ENCODE results near the gene UBE2E3. TPM values are rescaled to one million over a fixed set of nuclear protein-coding genes. Genes with fewer than 3 reads are reported as not detected.
A peak's percentile ranks its signal among the peaks of the same experiment; 100 is the strongest.
"Not testable (repeated sequence)": the region's sequence is repeated elsewhere in the genome, so short reads cannot be mapped to it uniquely, and the experiment has no call there.

Gene UBE2E3
- total RNA-seq, 2 experiments from 2014 or later: 37.0 to 69.6 TPM

DNA sequence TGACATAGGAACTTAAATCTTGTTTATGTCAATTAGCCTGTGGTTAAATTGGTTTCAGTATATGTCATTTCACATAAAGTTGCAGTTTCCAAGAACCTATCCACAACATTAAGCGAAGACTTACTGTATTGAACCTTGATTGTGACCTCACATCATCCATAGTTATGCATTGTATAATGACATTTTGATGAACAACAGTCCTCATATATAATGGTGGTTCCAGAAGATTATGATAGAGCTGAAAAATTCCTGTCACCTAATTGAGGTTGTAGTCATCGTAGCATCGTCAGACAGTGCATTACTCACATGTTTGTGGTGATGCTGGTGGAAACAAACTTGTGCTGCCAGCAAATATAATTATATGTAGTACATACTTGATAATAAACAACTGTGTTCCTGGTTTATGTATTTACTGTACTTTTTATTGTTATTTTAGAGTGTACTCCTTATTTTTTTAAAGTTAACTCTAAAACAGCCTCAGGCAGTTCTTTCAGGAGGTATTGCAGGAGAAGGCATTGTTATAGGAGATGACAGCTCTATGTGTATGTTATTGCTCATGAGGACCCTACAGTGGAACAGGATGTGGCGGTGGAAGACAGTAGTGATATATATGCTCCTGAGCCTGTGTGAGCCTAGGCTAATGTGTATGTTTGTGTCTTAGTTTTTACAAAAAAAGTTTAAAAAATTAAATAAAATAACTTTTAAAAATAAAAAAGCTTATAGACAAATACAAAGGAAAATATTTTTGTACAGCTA lies 56.6 kb downstream of the UBE2E3 start:
- no peak overlapping the region for H3K4me3 Mint-ChIP-seq
- peaks cover 7% of the 10 kb centered on the region for H3K36me3 Mint-ChIP-seq (ENCODE audit: low read depth)
- ChIA-PET POLR2A (no interaction called here), CTCF (interaction anchor here (1.1 to 2.3 kb wide), 4 partner anchors 12 to 56 kb away, joined by 3 to 6 read pairs (median 4); no protein-coding TSS in a partner anchor)
- intact Hi-C loops (cut with DNase I, micrococcal nuclease): loop anchor here (2.0 kb wide), 1 partner anchor 56 kb away; the partner anchor contains the start of gene UBE2E3 (in 2 of the 2)
- H3K27ac Mint-ChIP-seq: no peak overlapping the region
- peak; percentile 88 for ATAC-seq
- no peaks in the 10 kb centered on the region for H3K9me3 Mint-ChIP-seq (ENCODE audit: low read depth)
- peaks cover 22% of the 10 kb centered on the region for H3K4me1 Mint-ChIP-seq
- H3K27me3 Mint-ChIP-seq: no peaks in the 10 kb centered on the region
- DNase-seq: peak; percentile 40

DNA sequence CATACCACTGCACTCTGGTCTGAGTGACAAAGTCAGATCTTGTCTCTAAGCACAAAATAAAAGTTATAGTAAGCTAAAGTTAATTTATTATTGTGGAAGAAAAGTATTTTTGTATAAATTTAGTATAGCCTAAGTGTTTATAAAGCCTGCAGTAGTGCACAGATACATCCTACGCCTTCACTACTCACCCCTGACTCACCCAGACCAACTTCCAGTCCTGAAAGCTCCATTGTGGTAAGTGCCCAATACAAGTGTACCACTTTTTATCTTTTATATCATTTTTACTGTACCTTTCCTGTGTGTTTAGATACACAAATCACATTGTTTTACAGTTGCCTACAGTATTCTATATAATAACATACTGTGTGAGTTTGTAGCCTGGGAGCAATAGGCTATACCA lies 57.5 kb downstream of the UBE2E3 start:
- peaks cover 22% of the 10 kb centered on the region for H3K4me1 Mint-ChIP-seq
- peak; percentile 16 for DNase-seq
- H3K27ac Mint-ChIP-seq: no peak overlapping the region
- ChIA-PET CTCF (interaction anchor here (1.1 to 1.7 kb wide), 4 partner anchors 11 to 57 kb away, joined by 3 to 6 read pairs (median 3); no protein-coding TSS in a partner anchor), POLR2A (no interaction called here)
- intact Hi-C loops (cut with DNase I, micrococcal nuclease): loop anchor here (2.0 kb wide), 1 partner anchor 57 kb away; the partner anchor contains the start of gene UBE2E3 (in 2 of the 2)
- no peak overlapping the region for H3K4me3 Mint-ChIP-seq
- no peaks in the 10 kb centered on the region for H3K9me3 Mint-ChIP-seq (ENCODE audit: low read depth)
- ATAC-seq: peak; percentile 42
- H3K27me3 Mint-ChIP-seq: no peaks in the 10 kb centered on the region
- H3K36me3 Mint-ChIP-seq (ENCODE audit: low read depth): peaks cover 3% of the 10 kb centered on the region

DNA sequence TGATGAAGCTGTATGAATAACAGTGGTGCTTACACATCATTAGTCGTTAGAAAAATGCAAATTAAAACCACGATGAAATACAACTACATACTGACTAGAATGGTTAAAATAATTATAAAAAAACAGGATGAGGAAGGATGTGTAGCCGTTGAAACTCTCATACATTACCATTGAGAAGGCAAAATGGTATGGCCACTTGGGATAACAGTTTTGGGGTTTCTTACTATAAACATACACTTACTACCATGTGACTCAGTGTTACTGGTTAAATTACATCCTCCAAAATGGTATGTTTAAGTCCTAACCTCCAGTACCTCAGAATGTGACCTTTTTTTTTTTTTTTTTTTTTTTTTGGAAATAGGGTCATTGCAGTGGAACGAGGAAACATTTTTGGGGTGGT lies 58.4 kb downstream of the UBE2E3 start:
- ChIA-PET POLR2A (no interaction called here), CTCF (interaction anchor here (1.1 to 1.7 kb wide), 2 partner anchors 20 to 58 kb away, joined by 3 read pairs; no protein-coding TSS in a partner anchor)
- ATAC-seq: no peak

DNA sequence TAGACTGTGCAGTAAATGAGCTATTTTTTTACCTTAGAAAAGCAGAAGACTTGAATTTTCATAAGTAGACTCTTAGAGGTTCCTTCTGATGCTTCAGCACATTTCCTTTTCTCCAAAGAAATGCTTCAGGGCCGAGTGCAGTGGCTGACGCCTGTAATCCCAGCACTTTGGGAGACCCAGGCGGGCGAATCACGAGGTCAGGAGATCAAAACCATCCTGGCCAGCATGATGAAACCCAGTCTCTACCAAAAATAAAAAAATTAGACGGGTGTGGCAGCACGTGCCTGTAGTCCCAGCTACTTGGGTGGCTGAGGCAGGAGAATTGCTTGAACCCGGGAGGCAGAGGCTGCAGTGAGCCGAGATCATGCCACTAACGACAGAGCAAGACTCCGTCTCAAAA lies 60.4 kb downstream of the UBE2E3 start:
- intact Hi-C loops (cut with DNase I, micrococcal nuclease); ATAC-seq; H3K4me3 Mint-ChIP-seq; H3K27me3 Mint-ChIP-seq; H3K36me3 Mint-ChIP-seq (ENCODE audit: low read depth); H3K27ac Mint-ChIP-seq; DNase-seq; POLR2A ChIA-PET; H3K9me3 Mint-ChIP-seq (ENCODE audit: low read depth): not testable (repeated sequence)
- peaks cover 27% of the 10 kb centered on the region for H3K4me1 Mint-ChIP-seq
- CTCF ChIA-PET: interaction anchor here (1.1 kb wide), 1 partner anchor 9 kb away, joined by 3 read pairs; no protein-coding TSS in a partner anchor

More for the DNA sequence above, 58.4 kb downstream of the UBE2E3 start:
- Mint-ChIP-seq H3K27ac (no peak overlapping the region), H3K4me3 (no peak overlapping the region), H3K9me3 (ENCODE audit: low read depth) (no peaks in the 10 kb centered on the region), H3K4me1 (peaks cover 25% of the 10 kb centered on the region), H3K27me3 (no peaks in the 10 kb centered on the region), H3K36me3 (ENCODE audit: low read depth) (no peaks in the 10 kb centered on the region)
- intact Hi-C loops (cut with DNase I, micrococcal nuclease): no loop called here
- no peak for DNase-seq

DNA sequence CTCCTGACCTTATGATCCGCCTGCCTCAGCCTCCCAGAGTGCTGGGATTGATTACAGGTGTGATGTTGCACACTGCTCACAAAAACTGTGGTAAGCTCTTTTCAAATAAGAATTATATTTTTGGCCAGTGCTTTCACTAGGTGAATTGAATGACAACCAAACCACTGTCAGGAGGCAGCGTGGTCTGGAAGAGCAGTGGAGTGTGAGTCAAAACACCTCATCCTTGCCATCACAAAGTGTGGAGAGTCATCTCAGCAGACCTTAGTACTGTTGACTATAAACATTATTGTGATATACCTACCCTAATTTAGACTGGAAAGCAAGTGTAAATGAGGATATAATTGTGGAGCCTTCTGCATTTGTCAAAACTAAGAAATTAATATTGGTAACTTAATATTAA lies 61.3 kb downstream of the UBE2E3 start:
- H3K4me1 Mint-ChIP-seq: peaks cover 24% of the 10 kb centered on the region
- DNase-seq (peak; percentile 47), ATAC-seq (peak; percentile 33)
- no peaks in the 10 kb centered on the region for H3K36me3 Mint-ChIP-seq (ENCODE audit: low read depth)
- no peaks in the 10 kb centered on the region for H3K27me3 Mint-ChIP-seq
- ChIA-PET CTCF (interaction anchor here (0.6 kb wide), 1 partner anchor 1942 kb away, joined by 5 read pairs; no protein-coding TSS in a partner anchor), POLR2A (no interaction called here)
- intact Hi-C loops (cut with DNase I, micrococcal nuclease): no loop called here
- no peaks in the 10 kb centered on the region for H3K9me3 Mint-ChIP-seq (ENCODE audit: low read depth)
- no peak overlapping the region for H3K4me3 Mint-ChIP-seq
- H3K27ac Mint-ChIP-seq: no peak overlapping the region

DNA sequence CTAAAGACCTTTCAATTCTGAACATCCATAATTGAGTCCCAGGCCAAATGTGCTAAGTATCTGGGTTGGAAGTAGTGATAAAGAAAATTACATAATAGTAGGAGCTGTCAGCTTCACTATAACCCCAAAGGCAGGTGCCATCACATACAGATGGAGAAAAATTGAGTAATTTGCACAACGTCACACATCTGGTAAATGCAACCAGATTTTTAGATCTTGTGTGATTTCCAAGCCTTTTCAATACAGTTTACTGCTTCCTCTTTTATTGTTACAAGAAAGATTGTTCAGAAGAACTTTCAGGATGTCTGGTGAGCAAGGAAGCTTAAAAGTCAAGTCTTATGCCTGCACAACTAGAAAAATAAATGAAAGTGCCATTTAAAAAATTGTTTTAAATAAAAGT lies 62.3 kb downstream of the UBE2E3 start:
- no peak overlapping the region for H3K27ac Mint-ChIP-seq
- ChIA-PET CTCF (no interaction called here), POLR2A (no interaction called here)
- DNase-seq (no peak), ATAC-seq (no peak)
- H3K4me3 Mint-ChIP-seq: no peak overlapping the region
- H3K27me3 Mint-ChIP-seq: no peaks in the 10 kb centered on the region
- H3K4me1 Mint-ChIP-seq: peaks cover 19% of the 10 kb centered on the region
- no peaks in the 10 kb centered on the region for H3K36me3 Mint-ChIP-seq (ENCODE audit: low read depth)
- intact Hi-C loops (cut with DNase I, micrococcal nuclease): no loop called here
- no peaks in the 10 kb centered on the region for H3K9me3 Mint-ChIP-seq (ENCODE audit: low read depth)

DNA sequence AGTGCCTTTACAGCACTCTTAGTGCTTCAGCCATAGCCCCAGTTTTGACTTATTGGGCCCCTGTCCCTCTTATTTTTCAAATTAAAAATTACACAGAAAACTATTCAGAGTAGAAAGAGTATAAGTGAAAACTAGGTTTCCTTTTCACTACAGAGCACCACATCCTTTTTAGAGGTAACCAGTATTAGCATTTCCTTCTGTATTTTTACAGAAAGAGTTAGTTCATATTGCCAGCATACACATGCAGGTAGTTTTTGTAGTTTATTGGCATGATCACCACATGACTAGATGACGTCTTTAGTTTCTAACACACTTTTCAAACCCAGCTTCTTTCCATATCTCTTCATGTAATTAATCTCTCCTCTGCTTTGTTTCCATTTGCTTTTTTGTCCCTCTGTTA lies 66.4 kb downstream of the UBE2E3 start:
- Mint-ChIP-seq H3K4me1 (peaks cover 5% of the 10 kb centered on the region), H3K36me3 (ENCODE audit: low read depth) (no peaks in the 10 kb centered on the region), H3K9me3 (ENCODE audit: low read depth) (no peaks in the 10 kb centered on the region), H3K27ac (no peak overlapping the region), H3K4me3 (no peak overlapping the region), H3K27me3 (no peaks in the 10 kb centered on the region)
- POLR2A ChIA-PET: no interaction called here
- ATAC-seq (peak; percentile 51), DNase-seq (no peak)
- intact Hi-C loops (cut with DNase I, micrococcal nuclease): no loop called here
- CTCF ChIA-PET: interaction anchor here (1.1 to 1.9 kb wide), 2 partner anchors 12 to 66 kb away, joined by 3 to 10 read pairs; no protein-coding TSS in a partner anchor

DNA sequence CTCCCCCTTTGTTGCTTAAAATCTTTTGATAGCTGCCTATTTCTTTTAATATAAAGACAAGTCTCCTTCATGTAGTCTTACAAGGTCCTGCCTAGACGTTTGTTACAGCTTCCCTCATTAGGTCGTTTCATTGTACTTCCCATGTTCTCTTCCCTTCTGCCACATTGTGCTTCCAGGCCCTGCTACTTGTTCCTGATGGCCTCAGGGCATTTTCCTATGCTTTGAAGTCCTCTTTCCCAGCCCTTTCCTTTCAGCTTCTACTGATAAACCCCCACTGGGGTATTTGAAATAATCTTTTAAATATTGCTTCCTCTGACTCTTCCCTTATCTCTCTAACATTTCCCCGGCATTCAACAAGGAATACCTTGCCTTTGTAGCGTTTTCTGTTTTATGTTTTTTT lies 67.4 kb downstream of the UBE2E3 start:
- Mint-ChIP-seq H3K27ac (no peak overlapping the region), H3K36me3 (ENCODE audit: low read depth) (no peaks in the 10 kb centered on the region), H3K27me3 (no peaks in the 10 kb centered on the region), H3K4me1 (peaks cover 14% of the 10 kb centered on the region), H3K9me3 (ENCODE audit: low read depth) (no peaks in the 10 kb centered on the region), H3K4me3 (no peak overlapping the region)
- intact Hi-C loops (cut with DNase I, micrococcal nuclease): no loop called here
- ChIA-PET POLR2A (no interaction called here), CTCF (interaction anchor here (0.7 to 1.9 kb wide), 4 partner anchors 11 to 217 kb away, joined by 3 to 10 read pairs (median 4); no protein-coding TSS in a partner anchor)
- DNase-seq (no peak), ATAC-seq (no peak)

DNA sequence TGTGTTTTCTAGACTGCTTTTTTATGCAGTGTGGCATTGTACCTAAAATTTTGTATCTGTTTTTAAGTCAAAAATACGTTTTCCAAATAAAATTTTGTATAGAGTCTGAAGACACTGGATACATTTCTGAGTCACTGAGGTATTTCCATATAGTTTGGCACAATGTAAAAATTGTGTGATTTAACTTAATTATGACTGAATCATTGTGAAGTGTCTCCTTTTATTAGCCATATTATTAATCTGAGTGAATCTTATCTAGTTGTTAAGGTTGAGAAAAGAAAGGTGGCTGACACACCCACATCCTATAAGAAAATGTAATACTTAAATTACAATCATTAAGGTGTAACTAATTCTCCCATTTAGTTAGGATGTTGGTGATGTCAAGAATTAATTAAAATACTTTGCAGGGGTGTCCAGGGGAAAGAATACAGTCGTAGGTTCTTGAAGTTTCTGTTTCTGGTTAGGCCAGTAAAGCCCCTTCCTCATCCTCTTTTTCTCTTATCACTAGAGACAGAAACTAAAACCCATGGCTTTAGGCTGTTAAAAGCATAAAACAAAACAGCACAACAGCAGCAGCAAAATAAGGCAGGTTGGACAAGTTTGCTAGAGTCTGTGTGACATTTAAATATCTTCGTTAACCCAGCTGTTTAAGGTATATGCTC lies 71.6 kb downstream of the UBE2E3 start:
- peaks cover 19% of the 10 kb centered on the region for H3K4me1 Mint-ChIP-seq
- intact Hi-C loops (cut with DNase I, micrococcal nuclease): loop anchor here (10.0 kb wide), 2 partner anchors 447 to 807 kb away; no protein-coding TSS in a partner anchor
- ChIA-PET CTCF (interaction anchor here (1.6 kb wide), 1 partner anchor 11 kb away, joined by 5 read pairs; no protein-coding TSS in a partner anchor), POLR2A (no interaction called here)
- no peaks in the 10 kb centered on the region for H3K36me3 Mint-ChIP-seq (ENCODE audit: low read depth)
- no peaks in the 10 kb centered on the region for H3K27me3 Mint-ChIP-seq
- ATAC-seq: no peak
- no peaks in the 10 kb centered on the region for H3K9me3 Mint-ChIP-seq (ENCODE audit: low read depth)
- no peak for DNase-seq
- no peak overlapping the region for H3K27ac Mint-ChIP-seq
- H3K4me3 Mint-ChIP-seq: no peak overlapping the region

DNA sequence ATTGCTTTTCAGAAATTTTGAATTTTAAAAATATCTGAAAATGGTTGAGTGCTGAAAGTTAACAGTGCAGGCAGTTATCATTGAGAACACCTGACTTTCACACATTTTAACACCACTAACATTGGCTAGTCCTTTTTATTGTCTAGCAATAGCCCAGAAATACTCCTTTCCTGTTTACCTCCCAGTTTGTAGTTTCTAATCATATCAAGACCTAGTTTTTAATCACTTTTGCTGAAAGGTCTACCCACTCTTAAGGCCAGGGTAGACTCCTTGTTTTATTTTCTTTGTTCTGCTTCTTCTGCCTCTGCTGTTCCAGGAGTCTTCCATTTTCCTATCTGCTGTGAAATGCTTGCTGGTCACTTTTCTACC lies 72.1 kb downstream of the UBE2E3 start:
- ChIA-PET CTCF (no interaction called here), POLR2A (no interaction called here)
- no peak overlapping the region for H3K4me3 Mint-ChIP-seq
- ATAC-seq: peak; percentile 65
- H3K27me3 Mint-ChIP-seq: no peaks in the 10 kb centered on the region
- intact Hi-C loops (cut with DNase I, micrococcal nuclease): loop anchor here (10.0 kb wide), 2 partner anchors 448 to 808 kb away; no protein-coding TSS in a partner anchor
- peaks cover 19% of the 10 kb centered on the region for H3K4me1 Mint-ChIP-seq
- no peaks in the 10 kb centered on the region for H3K36me3 Mint-ChIP-seq (ENCODE audit: low read depth)
- H3K9me3 Mint-ChIP-seq (ENCODE audit: low read depth): no peaks in the 10 kb centered on the region
- DNase-seq: no peak
- H3K27ac Mint-ChIP-seq: peak overlapping the region; percentile 69

DNA sequence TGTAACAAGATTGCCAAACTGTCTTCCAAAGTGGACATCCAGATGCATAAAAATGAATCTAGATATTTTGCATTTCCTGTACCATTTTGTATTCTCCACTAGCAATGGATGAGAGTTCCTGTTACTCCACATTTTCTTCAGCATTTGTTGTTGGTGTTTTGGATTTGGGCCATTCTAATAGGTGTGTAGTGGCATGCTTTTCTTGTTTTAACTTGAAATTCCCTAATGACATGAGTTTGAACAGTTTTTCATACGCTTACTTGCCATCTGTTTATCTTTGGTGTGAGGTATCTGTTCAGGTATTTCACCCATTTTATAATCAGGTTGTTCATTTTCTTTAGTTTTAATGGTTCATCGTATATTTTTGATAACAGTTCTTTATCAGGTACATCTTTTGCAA lies 73.9 kb downstream of the UBE2E3 start:
- no peaks in the 10 kb centered on the region for H3K9me3 Mint-ChIP-seq (ENCODE audit: low read depth)
- H3K4me3 Mint-ChIP-seq: no peak overlapping the region
- no peaks in the 10 kb centered on the region for H3K27me3 Mint-ChIP-seq
- ChIA-PET POLR2A (no interaction called here), CTCF (interaction anchor here (1.3 kb wide), 1 partner anchor 931 kb away, joined by 3 read pairs; no protein-coding TSS in a partner anchor)
- no peaks in the 10 kb centered on the region for H3K36me3 Mint-ChIP-seq (ENCODE audit: low read depth)
- peaks cover 19% of the 10 kb centered on the region for H3K4me1 Mint-ChIP-seq
- ATAC-seq (no peak), DNase-seq (no peak)
- intact Hi-C loops (cut with DNase I, micrococcal nuclease): loop anchor here (10.0 kb wide), 2 partner anchors 449 to 809 kb away; no protein-coding TSS in a partner anchor
- no peak overlapping the region for H3K27ac Mint-ChIP-seq
